ENCODE data around the gene ITGA2B.

- TF ChIP-seq ZSCAN20 (CRISPR knock-in tag; IDR thresholded peaks at IDR 0.05; ENCODE audit: borderline replicate concordance), result no peak
- TF ChIP-seq, protein P1, sequence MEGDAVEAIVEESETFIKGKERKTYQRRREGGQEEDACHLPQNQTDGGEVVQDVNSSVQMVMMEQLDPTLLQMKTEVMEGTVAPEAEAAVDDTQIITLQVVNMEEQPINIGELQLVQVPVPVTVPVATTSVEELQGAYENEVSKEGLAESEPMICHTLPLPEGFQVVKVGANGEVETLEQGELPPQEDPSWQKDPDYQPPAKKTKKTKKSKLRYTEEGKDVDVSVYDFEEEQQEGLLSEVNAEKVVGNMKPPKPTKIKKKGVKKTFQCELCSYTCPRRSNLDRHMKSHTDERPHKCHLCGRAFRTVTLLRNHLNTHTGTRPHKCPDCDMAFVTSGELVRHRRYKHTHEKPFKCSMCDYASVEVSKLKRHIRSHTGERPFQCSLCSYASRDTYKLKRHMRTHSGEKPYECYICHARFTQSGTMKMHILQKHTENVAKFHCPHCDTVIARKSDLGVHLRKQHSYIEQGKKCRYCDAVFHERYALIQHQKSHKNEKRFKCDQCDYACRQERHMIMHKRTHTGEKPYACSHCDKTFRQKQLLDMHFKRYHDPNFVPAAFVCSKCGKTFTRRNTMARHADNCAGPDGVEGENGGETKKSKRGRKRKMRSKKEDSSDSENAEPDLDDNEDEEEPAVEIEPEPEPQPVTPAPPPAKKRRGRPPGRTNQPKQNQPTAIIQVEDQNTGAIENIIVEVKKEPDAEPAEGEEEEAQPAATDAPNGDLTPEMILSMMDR (CRISPR knock-in tag; IDR thresholded peaks at IDR 0.05), result no peak
These were observed 45.8 kb downstream of the ITGA2B start for GRCh38 chr17:44343510-44344209.
